K562 (cell line): ENCODE data around the gene ACHE. TPM values are rescaled to one million over a fixed set of nuclear protein-coding genes. Genes with fewer than 3 reads are reported as not detected.

Experiments
- GATAD2A ChIP-seq: fragments of 450-650 bp; IDR thresholded peaks from 2 replicates; pipeline ENCODE4 v1.6.1; 2017
- HMGN3 ChIP-seq: IDR thresholded peaks from 2 replicates; pipeline ENCODE4 v1.6.1; 2011; ENCODE audit warnings: borderline replicate concordance, low read depth, mild to moderate bottlenecking, mixed read lengths, low read length; ENCODE audit not compliant: insufficient read length; ENCODE audit errors: extremely low read depth
- SMC3 ChIP-seq: conservative IDR thresholded peaks from 2 replicates; pipeline ENCODE4 v1.6.1; 2011; ENCODE audit warnings: low read depth, low read length, improper control_type of control experiment; ENCODE audit not compliant: insufficient read depth
- TAF15 ChIP-seq: fragments of 200-400 bp; formaldehyde crosslinking; IDR thresholded peaks from 2 replicates; pipeline ENCODE4 v1.6.1; 2017; ENCODE audit warnings: mild to moderate bottlenecking, low read depth, low read length, moderate library complexity
- polyA plus RNA-seq, 8 experiments: library from polyadenylated mRNA; depleted of rRNA in 4 of 8; stranded (reverse) in 5 of 8; unstranded in 3 of 8; fragments of >200 nt; fragmentation: Nextera tagmentation in 2 of 8; fragmentation: Illumina TruSeq in 1 of 8; extraction: Ambion mirVana in 2 of 8; extraction: Trizol in 1 of 8; gene quantifications; 2 replicates each; pipeline versions ENCODE4 v1.2.1 to v1.2.3, GENCODE V29; 2011 to 2014; ENCODE audit warnings: inconsistent platforms in 1 of 8, missing spikeins in 1 of 8
- total RNA-seq, 7 experiments: library from RNA; depleted of rRNA in 6 of 7; stranded (reverse); fragments of >200 nt in 6 of 7; fragmentation: Illumina TruSeq in 2 of 7; extraction: Trizol in 2 of 7; gene quantifications; 2 replicates each; pipeline versions ENCODE4 v1.2.1 to v1.2.3, GENCODE V29; 2011 to 2021; ENCODE audit warnings: low replicate concordance in 1 of 7
- TF ChIP-seq, protein P1 (sequence below): fragments of 450-650 bp; IDR thresholded peaks from 2 replicates; pipeline ENCODE4 v1.6.1; 2016; ENCODE audit warnings: mild to moderate bottlenecking
- TF ChIP-seq, protein P2 (sequence below): sonication (generic); formaldehyde crosslinking; IDR thresholded peaks from 2 replicates; pipeline ENCODE4 v1.8.0; 2023; ENCODE audit warnings: mild to moderate bottlenecking, missing genetic modification reagents
- TF ChIP-seq, protein P3 (sequence below): sonication (generic); formaldehyde crosslinking; IDR thresholded peaks from 2 replicates; pipeline ENCODE4 v1.8.0; 2023; ENCODE audit warnings: missing genetic modification reagents, mild to moderate bottlenecking, borderline replicate concordance
- TF ChIP-seq, protein P4 (sequence below): fragments of 250-450 bp; sonication (Bioruptor Pico); IDR thresholded peaks from 2 replicates; pipeline ENCODE4 v1.8.0; 2022; ENCODE audit warnings: moderate library complexity, mild to moderate bottlenecking, inconsistent platforms
- TF ChIP-seq, protein P5 (sequence below): fragments of 250-450 bp; sonication (Bioruptor Pico); IDR thresholded peaks from 2 replicates; pipeline ENCODE4 v1.9.0; 2021; ENCODE audit warnings: mild to moderate bottlenecking, inconsistent platforms
- TF ChIP-seq, protein P6 (sequence below): fragments of 450-650 bp; formaldehyde crosslinking; IDR thresholded peaks from 2 replicates; pipeline ENCODE4 v1.4.0; 2022; ENCODE audit warnings: mild to moderate bottlenecking, moderate library complexity

ACHE gene
- total and polyA plus RNA-seq, 9 of the 15 experiments (the other 6 are each of a cell fraction or from before 2014, with no cell fraction given), result 0.04 to 8.8 (median 1.9) TPM

DNA sequence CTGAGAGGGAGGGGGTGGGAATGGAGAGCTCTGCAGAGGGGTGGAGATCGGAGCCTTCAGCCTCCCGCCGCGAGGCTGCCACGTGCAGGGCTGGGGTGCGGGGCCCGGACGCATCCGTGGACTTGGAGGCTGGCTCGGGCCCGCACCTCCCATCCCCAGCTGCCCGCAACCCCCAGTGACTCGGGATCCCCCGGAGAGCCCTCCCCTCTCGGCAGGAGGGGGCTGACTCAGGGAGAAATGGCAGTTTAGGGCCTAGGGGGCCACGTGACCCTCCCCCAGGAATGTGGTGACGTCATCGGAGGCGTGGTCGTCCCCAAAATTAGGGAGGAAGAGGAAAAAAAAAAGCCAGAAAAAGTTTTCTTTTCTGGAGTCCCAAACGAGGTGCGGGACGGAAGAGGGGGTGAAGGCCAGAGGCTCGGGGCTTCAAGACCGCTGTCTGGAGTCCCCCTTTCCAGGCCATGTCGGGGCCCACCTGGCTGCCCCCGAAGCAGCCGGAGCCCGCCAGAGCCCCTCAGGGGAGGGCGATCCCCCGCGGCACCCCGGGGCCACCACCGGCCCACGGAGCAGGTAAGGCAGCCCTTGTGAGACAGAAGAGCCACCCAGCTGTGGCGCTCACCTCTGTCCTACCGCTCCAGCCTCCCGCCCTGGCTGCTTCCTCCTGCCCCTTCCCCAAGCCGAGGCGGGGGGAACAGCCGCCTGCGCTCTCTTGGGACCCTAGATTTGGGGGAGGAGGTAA, 28.5 kb downstream of the ACHE start, which contains the start of gene TRIP6 (continued):
- TF ChIP-seq, protein P1, sequence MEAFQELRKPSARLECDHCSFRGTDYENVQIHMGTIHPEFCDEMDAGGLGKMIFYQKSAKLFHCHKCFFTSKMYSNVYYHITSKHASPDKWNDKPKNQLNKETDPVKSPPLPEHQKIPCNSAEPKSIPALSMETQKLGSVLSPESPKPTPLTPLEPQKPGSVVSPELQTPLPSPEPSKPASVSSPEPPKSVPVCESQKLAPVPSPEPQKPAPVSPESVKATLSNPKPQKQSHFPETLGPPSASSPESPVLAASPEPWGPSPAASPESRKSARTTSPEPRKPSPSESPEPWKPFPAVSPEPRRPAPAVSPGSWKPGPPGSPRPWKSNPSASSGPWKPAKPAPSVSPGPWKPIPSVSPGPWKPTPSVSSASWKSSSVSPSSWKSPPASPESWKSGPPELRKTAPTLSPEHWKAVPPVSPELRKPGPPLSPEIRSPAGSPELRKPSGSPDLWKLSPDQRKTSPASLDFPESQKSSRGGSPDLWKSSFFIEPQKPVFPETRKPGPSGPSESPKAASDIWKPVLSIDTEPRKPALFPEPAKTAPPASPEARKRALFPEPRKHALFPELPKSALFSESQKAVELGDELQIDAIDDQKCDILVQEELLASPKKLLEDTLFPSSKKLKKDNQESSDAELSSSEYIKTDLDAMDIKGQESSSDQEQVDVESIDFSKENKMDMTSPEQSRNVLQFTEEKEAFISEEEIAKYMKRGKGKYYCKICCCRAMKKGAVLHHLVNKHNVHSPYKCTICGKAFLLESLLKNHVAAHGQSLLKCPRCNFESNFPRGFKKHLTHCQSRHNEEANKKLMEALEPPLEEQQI, result no peak
- TF ChIP-seq, protein P2, sequence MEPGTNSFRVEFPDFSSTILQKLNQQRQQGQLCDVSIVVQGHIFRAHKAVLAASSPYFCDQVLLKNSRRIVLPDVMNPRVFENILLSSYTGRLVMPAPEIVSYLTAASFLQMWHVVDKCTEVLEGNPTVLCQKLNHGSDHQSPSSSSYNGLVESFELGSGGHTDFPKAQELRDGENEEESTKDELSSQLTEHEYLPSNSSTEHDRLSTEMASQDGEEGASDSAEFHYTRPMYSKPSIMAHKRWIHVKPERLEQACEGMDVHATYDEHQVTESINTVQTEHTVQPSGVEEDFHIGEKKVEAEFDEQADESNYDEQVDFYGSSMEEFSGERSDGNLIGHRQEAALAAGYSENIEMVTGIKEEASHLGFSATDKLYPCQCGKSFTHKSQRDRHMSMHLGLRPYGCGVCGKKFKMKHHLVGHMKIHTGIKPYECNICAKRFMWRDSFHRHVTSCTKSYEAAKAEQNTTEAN (CRISPR knock-in tag), result no peak
- TF ChIP-seq TAF15 (no peak), GATAD2A (no peak), HMGN3 (peak; percentile 72), SMC3 (no peak)
- TF ChIP-seq, protein P3, sequence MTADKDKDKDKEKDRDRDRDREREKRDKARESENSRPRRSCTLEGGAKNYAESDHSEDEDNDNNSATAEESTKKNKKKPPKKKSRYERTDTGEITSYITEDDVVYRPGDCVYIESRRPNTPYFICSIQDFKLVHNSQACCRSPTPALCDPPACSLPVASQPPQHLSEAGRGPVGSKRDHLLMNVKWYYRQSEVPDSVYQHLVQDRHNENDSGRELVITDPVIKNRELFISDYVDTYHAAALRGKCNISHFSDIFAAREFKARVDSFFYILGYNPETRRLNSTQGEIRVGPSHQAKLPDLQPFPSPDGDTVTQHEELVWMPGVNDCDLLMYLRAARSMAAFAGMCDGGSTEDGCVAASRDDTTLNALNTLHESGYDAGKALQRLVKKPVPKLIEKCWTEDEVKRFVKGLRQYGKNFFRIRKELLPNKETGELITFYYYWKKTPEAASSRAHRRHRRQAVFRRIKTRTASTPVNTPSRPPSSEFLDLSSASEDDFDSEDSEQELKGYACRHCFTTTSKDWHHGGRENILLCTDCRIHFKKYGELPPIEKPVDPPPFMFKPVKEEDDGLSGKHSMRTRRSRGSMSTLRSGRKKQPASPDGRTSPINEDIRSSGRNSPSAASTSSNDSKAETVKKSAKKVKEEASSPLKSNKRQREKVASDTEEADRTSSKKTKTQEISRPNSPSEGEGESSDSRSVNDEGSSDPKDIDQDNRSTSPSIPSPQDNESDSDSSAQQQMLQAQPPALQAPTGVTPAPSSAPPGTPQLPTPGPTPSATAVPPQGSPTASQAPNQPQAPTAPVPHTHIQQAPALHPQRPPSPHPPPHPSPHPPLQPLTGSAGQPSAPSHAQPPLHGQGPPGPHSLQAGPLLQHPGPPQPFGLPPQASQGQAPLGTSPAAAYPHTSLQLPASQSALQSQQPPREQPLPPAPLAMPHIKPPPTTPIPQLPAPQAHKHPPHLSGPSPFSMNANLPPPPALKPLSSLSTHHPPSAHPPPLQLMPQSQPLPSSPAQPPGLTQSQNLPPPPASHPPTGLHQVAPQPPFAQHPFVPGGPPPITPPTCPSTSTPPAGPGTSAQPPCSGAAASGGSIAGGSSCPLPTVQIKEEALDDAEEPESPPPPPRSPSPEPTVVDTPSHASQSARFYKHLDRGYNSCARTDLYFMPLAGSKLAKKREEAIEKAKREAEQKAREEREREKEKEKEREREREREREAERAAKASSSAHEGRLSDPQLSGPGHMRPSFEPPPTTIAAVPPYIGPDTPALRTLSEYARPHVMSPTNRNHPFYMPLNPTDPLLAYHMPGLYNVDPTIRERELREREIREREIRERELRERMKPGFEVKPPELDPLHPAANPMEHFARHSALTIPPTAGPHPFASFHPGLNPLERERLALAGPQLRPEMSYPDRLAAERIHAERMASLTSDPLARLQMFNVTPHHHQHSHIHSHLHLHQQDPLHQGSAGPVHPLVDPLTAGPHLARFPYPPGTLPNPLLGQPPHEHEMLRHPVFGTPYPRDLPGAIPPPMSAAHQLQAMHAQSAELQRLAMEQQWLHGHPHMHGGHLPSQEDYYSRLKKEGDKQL, result no peak
- TF ChIP-seq, protein P4, sequence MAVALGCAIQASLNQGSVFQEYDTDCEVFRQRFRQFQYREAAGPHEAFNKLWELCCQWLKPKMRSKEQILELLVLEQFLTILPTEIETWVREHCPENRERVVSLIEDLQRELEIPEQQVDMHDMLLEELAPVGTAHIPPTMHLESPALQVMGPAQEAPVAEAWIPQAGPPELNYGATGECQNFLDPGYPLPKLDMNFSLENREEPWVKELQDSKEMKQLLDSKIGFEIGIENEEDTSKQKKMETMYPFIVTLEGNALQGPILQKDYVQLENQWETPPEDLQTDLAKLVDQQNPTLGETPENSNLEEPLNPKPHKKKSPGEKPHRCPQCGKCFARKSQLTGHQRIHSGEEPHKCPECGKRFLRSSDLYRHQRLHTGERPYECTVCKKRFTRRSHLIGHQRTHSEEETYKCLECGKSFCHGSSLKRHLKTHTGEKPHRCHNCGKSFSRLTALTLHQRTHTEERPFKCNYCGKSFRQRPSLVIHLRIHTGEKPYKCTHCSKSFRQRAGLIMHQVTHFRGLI (CRISPR knock-in tag), result peak; percentile 76; the same call in 1 of the 2 replicates
- TF ChIP-seq, protein P5, sequence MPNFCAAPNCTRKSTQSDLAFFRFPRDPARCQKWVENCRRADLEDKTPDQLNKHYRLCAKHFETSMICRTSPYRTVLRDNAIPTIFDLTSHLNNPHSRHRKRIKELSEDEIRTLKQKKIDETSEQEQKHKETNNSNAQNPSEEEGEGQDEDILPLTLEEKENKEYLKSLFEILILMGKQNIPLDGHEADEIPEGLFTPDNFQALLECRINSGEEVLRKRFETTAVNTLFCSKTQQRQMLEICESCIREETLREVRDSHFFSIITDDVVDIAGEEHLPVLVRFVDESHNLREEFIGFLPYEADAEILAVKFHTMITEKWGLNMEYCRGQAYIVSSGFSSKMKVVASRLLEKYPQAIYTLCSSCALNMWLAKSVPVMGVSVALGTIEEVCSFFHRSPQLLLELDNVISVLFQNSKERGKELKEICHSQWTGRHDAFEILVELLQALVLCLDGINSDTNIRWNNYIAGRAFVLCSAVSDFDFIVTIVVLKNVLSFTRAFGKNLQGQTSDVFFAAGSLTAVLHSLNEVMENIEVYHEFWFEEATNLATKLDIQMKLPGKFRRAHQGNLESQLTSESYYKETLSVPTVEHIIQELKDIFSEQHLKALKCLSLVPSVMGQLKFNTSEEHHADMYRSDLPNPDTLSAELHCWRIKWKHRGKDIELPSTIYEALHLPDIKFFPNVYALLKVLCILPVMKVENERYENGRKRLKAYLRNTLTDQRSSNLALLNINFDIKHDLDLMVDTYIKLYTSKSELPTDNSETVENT (CRISPR knock-in tag), result 0 out of 2 replicates have a peak, but pooled peaks have one; percentile 36
- TF ChIP-seq, protein P6, sequence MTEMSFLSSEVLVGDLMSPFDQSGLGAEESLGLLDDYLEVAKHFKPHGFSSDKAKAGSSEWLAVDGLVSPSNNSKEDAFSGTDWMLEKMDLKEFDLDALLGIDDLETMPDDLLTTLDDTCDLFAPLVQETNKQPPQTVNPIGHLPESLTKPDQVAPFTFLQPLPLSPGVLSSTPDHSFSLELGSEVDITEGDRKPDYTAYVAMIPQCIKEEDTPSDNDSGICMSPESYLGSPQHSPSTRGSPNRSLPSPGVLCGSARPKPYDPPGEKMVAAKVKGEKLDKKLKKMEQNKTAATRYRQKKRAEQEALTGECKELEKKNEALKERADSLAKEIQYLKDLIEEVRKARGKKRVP, result 0 out of 2 replicates have a peak, but pooled peaks have one; percentile 7
